Measurements from ENCODE around the gene RSF1.

Gene RSF1

GRCh38 chr11:77800449-77800848, 20.1 kb downstream of the RSF1 start:
- FAIRE-seq: no peak

GRCh38 chr11:77799338-77799737, 21.2 kb downstream of the RSF1 start:
- FAIRE-seq: no peak

GRCh38 chr11:77793972-77794371, 26.6 kb downstream of the RSF1 start:
- FAIRE-seq: no peak

GRCh38 chr11:77791301-77791700, 29.2 kb downstream of the RSF1 start:
- no peak for FAIRE-seq

- FAIRE-seq: no peak
These were observed 30.6 kb downstream of the RSF1 start for GRCh38 chr11:77789731-77790476.

- no peak for FAIRE-seq
These were observed 31.3 kb downstream of the RSF1 start for GRCh38 chr11:77789061-77789730.

- FAIRE-seq: no peak
These were observed 36.0 kb downstream of the RSF1 start for GRCh38 chr11:77784572-77784971.

GRCh38 chr11:77783025-77783424, 37.5 kb downstream of the RSF1 start:
- no peak for FAIRE-seq

GRCh38 chr11:77779935-77780334, 40.6 kb downstream of the RSF1 start:
- FAIRE-seq: no peak

- no peak for FAIRE-seq
These were observed 42.0 kb downstream of the RSF1 start for GRCh38 chr11:77778549-77778948.

- no peak for FAIRE-seq
These were observed 42.4 kb downstream of the RSF1 start for GRCh38 chr11:77778118-77778517.

- FAIRE-seq: peak; percentile 86
These were observed 44.1 kb downstream of the RSF1 start for GRCh38 chr11:77776455-77776854.

- no peak for FAIRE-seq
These were observed 44.6 kb downstream of the RSF1 start for GRCh38 chr11:77775936-77776335.

GRCh38 chr11:77771135-77771534, 49.4 kb downstream of the RSF1 start:
- no peak for FAIRE-seq

- no peak for FAIRE-seq
These were observed 49.9 kb downstream of the RSF1 start for GRCh38 chr11:77770629-77771028.

- no peak for FAIRE-seq
These were observed 58.1 kb downstream of the RSF1 start for GRCh38 chr11:77762426-77762825.

GRCh38 chr11:77761491-77761890, 59.0 kb downstream of the RSF1 start:
- no peak for FAIRE-seq

GRCh38 chr11:77758331-77758730, 62.2 kb downstream of the RSF1 start:
- no peak for FAIRE-seq

GRCh38 chr11:77753230-77753629, 67.3 kb downstream of the RSF1 start:
- no peak for FAIRE-seq

GRCh38 chr11:77752516-77752915, 68.0 kb downstream of the RSF1 start:
- FAIRE-seq: no peak

- no peak for FAIRE-seq
These were observed 69.9 kb downstream of the RSF1 start for GRCh38 chr11:77750394-77751156.

GRCh38 chr11:77749232-77749631, 71.3 kb downstream of the RSF1 start:
- FAIRE-seq: no peak

GRCh38 chr11:77748266-77748665, 72.3 kb downstream of the RSF1 start:
- no peak for FAIRE-seq

Data from A204.1 (cell line).